Fibroblast of the aortic adventitia (primary cell): ENCODE data around the gene ZDHHC9. TPM values are rescaled to one million over a fixed set of nuclear protein-coding genes. Genes with fewer than 3 reads are reported as not detected.
"Not testable (repeated sequence)": the region's sequence is repeated elsewhere in the genome, so short reads cannot be mapped to it uniquely, and the experiment has no call there.

Experiments
- DNase-seq: peaks from one replicate; pipeline ENCODE4 v3.0.0-alpha.2; 2010; ENCODE audit warnings: low read depth
- H3K4me3 ChIP-seq: 2 replicates; pipeline ENCODE4 v1.5.1; 2011; ENCODE audit warnings: low read depth, mild to moderate bottlenecking, control low read depth, low read length, moderate library complexity
- total RNA-seq: library from RNA; depleted of rRNA; stranded (reverse); fragments of >200 nt; gene quantifications from 2 replicates; pipeline ENCODE4 v1.2.3, GENCODE V29; 2012; ENCODE audit warnings: low replicate concordance
- TF ChIP-seq, protein P1 (sequence below): IDR thresholded peaks from 2 replicates; pipeline ENCODE4 v1.5.1; 2011; ENCODE audit warnings: mild to moderate bottlenecking, low read length, control low read depth, inconsistent platforms; ENCODE audit not compliant: insufficient read depth

The ZDHHC9 gene
- 7.8 and 37.1 TPM in 2 replicates for total RNA-seq

DNA sequence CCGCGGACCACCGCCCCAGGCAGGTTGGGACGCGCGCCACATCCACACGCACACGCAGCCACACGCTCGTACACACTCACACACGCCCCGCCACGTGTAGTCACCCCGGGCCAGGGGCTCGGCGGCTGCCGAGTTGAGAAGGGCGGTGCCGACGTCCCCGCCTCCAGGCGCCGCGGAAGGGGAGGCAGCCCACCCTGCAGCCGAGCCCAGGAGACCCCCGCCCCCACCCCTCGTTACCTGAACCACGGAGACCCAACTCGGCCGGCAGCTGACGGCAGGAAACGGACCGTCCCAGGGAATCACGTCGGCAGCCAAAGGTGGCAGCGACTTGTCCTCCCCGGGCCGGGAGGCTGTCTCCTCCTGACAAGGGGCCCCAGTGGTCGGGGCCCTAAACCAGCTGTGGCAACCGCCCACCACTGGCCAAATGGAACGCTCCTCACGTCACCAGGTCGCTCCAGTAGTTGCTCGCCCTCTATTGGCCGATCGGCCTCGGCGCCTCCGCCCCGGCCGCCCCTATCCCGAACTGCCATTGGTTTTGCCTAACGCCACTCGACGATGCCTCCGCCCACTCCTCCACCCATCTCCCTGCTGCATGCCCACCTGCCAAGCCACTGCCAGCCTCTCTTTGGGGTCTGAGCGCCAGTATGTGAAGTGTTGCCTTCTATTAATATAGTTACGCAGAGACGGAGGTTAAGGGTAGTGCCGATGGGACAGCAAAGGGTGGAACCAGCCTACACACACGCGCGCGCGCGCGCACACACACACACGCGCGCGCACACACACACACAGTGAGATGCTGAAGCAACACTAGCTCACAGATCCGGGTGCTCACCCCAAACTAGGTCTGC lies at the start of gene ZDHHC9:
ZDHHC9 (minus strand) TSS at position 428 of the 848 bp plus-strand sequence. CDS start 1,941 bp downstream, outside the sequence.
- peak; percentile 87 for DNase-seq
- H3K4me3 ChIP-seq: peak within 1 kb of the TSS; percentile 72
- TF ChIP-seq, protein P1, sequence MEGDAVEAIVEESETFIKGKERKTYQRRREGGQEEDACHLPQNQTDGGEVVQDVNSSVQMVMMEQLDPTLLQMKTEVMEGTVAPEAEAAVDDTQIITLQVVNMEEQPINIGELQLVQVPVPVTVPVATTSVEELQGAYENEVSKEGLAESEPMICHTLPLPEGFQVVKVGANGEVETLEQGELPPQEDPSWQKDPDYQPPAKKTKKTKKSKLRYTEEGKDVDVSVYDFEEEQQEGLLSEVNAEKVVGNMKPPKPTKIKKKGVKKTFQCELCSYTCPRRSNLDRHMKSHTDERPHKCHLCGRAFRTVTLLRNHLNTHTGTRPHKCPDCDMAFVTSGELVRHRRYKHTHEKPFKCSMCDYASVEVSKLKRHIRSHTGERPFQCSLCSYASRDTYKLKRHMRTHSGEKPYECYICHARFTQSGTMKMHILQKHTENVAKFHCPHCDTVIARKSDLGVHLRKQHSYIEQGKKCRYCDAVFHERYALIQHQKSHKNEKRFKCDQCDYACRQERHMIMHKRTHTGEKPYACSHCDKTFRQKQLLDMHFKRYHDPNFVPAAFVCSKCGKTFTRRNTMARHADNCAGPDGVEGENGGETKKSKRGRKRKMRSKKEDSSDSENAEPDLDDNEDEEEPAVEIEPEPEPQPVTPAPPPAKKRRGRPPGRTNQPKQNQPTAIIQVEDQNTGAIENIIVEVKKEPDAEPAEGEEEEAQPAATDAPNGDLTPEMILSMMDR: no peak

DNA sequence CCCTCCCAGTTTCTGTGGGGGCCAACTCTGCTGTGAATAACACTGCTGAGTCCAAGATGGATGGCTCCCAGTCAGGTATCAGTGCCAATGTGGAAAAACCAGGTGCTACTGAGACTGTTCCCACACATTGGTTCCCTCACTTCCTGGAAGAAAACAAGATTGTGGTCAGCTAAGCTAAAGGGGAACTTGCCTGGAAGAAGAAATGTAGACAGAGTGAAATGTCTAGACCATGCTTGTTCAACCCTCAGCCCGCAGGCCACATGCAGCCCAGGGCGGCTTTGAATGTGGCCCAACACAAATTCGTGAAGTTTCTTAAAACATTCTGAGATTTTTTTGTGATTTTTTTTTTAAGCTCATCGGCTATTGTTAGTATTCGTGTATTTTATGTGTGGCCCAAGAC lies 33.7 kb upstream of the ZDHHC9 start:
- DNase-seq: no peak
- TF ChIP-seq, protein P1: no peak
- no peak overlapping the region for H3K4me3 ChIP-seq

DNA sequence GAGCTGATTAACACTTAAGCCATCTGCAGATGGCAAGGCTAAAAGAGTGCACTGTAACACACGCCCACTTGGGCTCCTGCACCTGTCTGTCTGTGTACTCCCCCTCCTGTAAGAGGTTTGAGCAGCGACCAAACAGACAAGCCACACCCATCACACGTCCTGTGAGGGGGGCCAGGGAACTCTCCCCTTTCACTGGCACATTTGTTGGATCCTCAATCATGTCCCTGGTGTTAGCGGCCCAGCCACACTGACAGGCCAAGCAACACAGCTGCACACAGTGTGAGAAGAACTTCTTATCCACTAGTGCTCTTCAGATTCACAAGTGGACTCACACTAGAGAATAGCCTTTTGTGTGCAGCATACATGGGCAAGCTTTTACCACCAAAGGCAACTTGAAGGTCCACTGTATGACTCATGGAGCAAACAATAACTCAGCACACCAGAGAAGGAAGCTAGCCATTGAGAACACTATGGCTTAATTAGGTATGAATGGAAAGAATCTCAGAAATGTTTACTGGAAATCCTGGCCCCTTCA lies 33.2 kb upstream of the ZDHHC9 start:
- TF ChIP-seq, protein P1: no peak
- H3K4me3 ChIP-seq: no peak overlapping the region
- peak; percentile 53 for DNase-seq

DNA sequence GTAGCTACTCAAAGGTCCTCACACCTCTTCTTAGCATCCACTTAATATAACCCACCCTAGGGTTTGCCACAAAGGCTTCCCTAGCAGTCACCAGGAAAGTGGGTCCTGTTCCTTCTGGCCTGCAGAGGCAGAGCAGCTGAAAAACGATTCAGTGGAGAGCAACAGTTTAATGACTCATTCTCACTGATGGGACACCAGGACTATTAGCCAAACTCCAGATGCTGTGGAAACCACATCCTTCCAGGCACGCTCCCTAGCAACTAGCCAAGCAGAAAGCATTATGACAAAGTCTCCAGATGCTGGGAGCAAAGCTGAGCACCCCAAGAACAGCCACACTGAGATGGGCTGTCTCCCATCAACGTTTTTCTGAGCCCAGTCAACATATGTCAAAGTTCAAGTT lies 32.0 kb upstream of the ZDHHC9 start:
- TF ChIP-seq, protein P1: peak; percentile 32
- no peak overlapping the region for H3K4me3 ChIP-seq
- peak; percentile 66 for DNase-seq

DNA sequence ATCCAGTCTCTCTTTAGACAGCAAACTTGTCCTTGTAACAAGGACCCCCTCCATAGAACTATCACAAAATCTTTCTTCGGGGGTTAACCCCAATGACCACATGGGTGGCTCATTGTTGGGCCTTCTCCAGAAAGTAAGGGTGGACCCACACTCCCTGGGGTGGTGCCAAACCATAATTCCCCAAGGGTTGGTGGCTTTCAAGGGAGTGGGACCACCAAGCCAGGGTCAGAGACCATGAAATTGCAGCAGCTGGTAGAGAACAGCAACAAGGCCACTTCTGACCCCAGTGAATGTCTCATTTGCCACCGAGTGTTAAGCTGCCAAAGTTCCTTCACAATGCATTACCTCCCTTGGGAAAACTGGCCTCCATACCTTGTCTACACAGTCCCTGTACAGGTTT lies 28.8 kb upstream of the ZDHHC9 start:
- TF ChIP-seq, protein P1: no peak
- no peak overlapping the region for H3K4me3 ChIP-seq
- no peak for DNase-seq

DNA sequence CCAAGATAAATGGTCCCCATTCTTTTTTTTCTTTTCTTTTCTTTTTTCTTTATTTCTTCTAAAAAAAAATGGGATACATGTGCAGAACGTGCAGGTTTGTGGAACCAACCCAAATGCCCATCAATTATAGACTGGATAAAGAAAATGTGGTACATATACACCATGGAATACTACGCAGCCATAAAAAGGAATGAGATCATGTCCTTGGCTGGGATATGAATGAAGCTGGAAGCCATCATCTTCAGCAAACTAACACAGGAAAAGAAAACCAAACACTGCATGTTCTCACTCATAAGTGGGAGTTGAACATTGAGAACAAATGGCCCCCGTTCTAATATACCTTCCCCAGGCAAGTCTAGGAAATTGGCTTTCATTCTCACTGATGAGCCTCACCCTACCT lies 22.6 kb upstream of the ZDHHC9 start:
- H3K4me3 ChIP-seq, DNase-seq: not testable (repeated sequence)

DNA sequence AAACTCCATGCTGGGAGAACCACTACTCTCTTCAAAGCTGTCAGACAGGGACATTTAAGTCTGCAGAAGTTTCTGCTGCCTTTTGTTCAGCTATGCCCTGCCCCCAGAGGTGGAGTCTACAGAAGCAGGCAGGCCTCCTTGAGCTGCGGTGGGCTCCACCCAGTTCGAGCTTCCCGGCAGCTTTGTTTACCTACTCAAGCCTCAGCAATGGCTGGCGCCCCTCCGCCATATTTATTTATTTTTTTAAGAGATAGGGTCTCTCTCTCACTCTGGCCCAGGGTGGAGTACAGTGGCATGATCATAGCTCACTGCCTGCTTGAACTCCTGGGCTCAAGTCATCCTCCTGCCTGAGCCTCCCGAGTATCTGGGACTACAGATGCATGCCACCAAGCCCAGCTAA lies 15.4 kb upstream of the ZDHHC9 start:
- H3K4me3 ChIP-seq, DNase-seq: not testable (repeated sequence)

DNA sequence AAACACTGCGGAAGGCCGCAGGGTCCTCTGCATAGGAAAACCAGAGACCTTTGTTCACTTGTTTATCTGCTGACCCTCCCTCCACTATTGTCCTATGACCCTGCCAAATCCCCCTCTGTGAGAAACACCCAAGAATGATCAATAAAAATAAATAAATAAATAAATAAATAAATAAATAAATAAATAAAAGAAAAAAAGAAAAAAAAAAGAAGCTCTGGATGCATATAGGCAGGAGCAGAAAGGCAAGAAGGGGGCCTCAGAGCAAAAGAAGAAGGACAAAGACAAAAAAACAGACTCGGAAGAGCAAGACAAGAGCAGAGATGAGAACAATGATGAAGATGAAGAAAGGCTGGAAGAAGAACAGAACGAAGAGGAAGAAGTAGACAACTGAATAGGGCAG lies 8.1 kb upstream of the ZDHHC9 start:
- not testable (repeated sequence) for H3K4me3 ChIP-seq, DNase-seq
